GM12891 (cell line): ENCODE measurements around the gene DNAH17.

ENCODE experiments used
- DNase-seq: peaks from one replicate; pipeline ENCODE4 v3.0.0; 2011; ENCODE audit warnings: low spot score; ENCODE audit not compliant: insufficient read length
- FAIRE-seq: peaks from 2 replicates; lab custom pipeline; 2011; peaks lifted over from hg19 to GRCh38; lab: Jason Lieb, UNC
- PAX5 ChIP-seq: IDR thresholded peaks from 2 replicates; pipeline ENCODE4 v1.6.1; 2011; ENCODE audit warnings: low read length, moderate library complexity, mild to moderate bottlenecking; ENCODE audit not compliant: insufficient read depth, severe bottlenecking
- POLR2A ChIP-seq: IDR thresholded peaks from 2 replicates; pipeline ENCODE4 v1.6.1; 2011; ENCODE audit warnings: low read depth, low read length, control low read depth
- POLR2AphosphoS5 ChIP-seq: IDR thresholded peaks from 2 replicates; pipeline ENCODE4 v1.6.1; 2011; ENCODE audit warnings: low read depth, low read length, control low read depth
- POU2F2 ChIP-seq: IDR thresholded peaks from 2 replicates; pipeline ENCODE4 v1.6.1; 2011; ENCODE audit warnings: low read depth, mild to moderate bottlenecking, control low read depth, low read length, moderate library complexity
- SPI1 ChIP-seq: IDR thresholded peaks from 2 replicates; pipeline ENCODE4 v1.6.1; 2011; ENCODE audit warnings: low read depth, low read length, control low read depth
- TAF1 ChIP-seq: IDR thresholded peaks from 2 replicates; pipeline ENCODE4 v1.6.1; 2011; ENCODE audit warnings: low read depth, low read length, control low read depth

Gene DNAH17

DNA sequence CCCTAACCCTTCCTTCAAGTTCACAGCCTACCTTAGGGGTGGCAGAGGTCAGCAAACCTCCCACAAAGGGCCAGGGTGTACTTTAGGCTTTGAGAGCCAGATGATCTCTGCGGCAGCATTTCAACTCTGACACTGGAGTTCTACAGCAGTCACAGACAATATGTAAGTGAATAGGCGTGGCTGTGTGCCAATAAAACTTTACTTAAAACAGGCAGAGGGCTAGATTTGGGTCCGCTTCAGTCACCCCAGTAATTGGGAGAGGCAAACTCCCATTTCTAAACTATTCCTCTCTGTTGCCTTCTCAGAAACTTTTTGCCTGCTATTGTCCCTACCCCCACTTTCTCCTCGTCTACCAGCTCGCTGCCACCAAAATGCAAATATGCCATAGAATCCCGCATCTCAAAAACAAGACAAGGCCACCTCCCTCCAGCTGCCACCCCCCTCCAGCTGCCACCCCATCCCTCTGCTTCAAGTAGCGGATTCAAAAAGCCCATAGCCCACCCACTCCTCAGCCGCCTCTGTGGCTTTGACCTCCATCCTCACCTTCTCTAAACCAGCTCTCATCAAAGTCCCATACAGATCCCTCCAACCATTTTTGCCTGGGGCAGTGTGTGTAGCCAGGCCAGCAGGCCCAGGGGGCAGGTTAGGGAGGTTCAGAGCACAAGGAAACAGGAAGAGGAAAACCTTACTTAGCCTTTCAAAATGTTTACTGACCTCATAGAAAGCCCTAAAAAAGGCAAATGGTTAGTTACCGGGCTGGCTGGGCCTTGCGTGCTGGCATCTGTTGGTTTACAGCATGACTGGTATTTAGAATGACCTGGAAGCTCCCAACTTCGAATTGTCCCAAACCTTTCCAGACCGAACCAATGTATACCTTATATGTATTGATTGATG, 19.9 kb upstream of the DNAH17 start:
- no peak for TF ChIP-seq POLR2AphosphoS5
- TF ChIP-seq POU2F2: no peak
- no peak for TF ChIP-seq TAF1
- TF ChIP-seq POLR2A: no peak
- TF ChIP-seq PAX5: no peak
- no peak for TF ChIP-seq SPI1
- no peak for FAIRE-seq
- no peak for DNase-seq

DNA sequence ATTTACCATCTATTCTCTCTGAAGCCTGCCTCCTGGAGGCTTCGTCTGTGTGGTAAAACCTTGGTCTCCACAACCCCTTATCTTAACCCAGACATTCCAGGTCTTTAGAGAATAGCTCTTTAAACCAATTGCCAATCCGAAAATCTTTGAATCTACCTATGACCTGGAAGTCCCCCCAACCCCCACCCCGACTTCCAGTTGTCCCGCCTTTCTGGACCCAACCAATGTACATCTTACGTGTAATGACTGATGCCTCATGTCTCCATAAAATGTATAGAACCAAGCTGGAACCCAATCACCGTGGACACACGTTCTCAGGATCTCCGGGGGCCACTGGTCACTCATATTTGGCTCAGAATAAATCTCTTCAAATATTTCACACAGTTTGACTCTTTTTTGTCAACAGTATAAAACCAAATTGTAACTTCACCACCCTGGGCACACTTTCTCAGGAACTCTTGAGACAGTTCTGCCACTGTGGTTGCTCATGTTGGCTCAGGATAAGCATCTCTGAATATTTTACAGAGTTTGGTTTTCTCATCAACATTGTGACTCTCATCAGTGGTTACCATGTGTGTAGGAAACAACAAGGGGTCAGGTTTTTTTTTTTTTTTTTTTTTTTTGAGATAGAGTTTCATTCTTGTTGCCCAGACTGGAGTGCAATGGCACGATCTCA, 18.1 kb upstream of the DNAH17 start:
- DNase-seq: no peak
- no peak for FAIRE-seq
- no peak for TF ChIP-seq SPI1
- TF ChIP-seq PAX5: no peak
- no peak for TF ChIP-seq POLR2A
- TF ChIP-seq POU2F2: no peak
- TF ChIP-seq TAF1: no peak
- TF ChIP-seq POLR2AphosphoS5: no peak

DNA sequence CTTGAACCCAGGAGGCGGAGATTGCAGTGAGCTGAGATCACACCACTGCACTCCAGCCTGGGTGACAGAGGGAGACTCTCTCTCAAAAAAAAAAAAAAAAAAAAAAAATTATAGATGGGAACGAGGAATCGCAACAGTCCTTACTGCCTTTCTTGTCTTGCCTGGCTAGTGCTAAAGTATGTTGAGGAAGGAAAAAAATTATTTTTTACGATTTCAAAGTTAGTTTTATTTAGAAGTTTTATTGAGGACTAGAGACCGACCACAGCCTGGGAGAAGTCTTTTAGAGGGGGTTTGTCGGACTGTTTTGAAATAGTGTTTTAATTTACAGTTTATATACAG, 15.8 kb upstream of the DNAH17 start:
- DNase-seq (no peak), FAIRE-seq (no peak)
- TF ChIP-seq POLR2A (no peak), SPI1 (no peak), POLR2AphosphoS5 (no peak), TAF1 (no peak), POU2F2 (no peak)

DNA sequence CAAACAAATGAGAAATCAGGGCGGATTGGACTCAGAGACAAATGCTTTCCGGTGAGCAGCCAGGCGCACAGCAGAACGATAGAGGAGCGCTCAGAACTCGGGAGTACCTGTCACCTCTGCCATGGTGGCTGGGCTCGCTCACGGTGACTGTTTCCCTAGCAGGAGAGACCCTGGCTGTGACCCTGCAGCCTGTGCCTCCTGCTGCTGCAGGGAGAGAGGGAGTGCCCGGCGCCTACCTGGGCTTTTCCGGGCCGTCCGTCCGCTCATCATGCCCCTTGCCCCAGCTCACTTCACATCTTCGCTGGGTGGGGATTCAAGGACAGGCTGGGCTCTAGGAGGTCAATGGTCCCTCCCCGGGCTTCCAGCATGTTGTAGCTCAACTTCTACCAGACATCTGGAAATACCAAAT, 14.1 kb upstream of the DNAH17 start:
- no peak for FAIRE-seq
- DNase-seq: no peak

DNA sequence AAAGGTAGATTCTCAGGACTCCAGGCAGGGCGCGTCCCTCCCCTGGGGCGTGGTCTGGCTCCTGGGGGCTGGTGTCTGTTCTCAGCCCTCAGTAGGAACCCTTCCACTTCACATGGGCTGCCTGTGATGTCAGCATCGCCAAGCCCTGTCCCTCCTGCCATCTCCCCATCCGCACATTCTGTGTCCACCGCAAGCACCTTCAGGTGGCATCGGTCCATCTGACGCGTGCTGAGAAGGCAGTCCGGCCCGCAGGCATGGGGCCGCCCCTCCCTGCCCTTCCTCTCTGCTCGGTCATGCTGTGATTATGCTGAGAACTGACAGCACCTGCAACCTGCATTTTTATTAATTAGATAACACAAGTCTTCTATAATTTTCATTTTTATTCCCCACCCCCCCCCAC, 12.7 kb upstream of the DNAH17 start:
- no peak for TF ChIP-seq POU2F2
- no peak for TF ChIP-seq TAF1
- TF ChIP-seq PAX5: no peak
- no peak for TF ChIP-seq POLR2A
- no peak for TF ChIP-seq SPI1
- no peak for TF ChIP-seq POLR2AphosphoS5
- no peak for FAIRE-seq
- DNase-seq: no peak

More for the DNA sequence above, 14.1 kb upstream of the DNAH17 start:
- TF ChIP-seq TAF1 (no peak), SPI1 (no peak), POLR2AphosphoS5 (no peak), POLR2A (no peak), PAX5 (no peak), POU2F2 (no peak)

DNA sequence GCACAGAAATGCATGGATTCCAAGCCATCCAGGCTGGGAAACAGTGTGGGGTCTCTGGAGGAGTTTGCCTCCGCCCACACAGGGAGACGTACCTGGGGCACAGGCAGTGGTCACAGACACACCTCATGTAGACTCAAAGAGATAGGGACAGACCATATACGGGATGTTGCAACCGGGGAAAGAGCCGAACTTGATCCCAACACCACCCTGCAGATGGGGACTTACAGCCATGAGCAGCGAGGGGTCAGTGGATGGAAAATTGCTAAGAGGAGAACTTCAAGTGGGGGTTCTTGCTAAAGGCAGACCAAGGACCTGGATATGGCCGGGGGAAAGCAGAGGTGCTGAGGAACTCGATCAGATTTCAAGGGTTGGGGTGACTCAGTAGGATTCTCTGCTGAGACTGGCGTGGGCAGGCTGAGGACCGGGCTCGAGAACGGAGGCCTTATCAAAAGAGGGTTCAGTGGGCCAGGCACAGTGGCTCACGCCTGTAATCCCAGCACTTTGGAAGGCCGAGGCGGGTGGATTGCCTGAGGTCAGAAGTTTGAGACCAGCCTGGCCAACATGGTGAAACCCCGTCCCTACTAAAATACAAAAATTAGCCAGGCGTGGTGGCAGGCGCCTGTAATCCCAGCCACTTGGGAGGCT, 12.0 kb upstream of the DNAH17 start:
- TF ChIP-seq POU2F2 (no peak), POLR2AphosphoS5 (no peak), PAX5 (no peak), POLR2A (no peak), TAF1 (no peak), SPI1 (no peak)
- no peak for DNase-seq
- FAIRE-seq: no peak

DNA sequence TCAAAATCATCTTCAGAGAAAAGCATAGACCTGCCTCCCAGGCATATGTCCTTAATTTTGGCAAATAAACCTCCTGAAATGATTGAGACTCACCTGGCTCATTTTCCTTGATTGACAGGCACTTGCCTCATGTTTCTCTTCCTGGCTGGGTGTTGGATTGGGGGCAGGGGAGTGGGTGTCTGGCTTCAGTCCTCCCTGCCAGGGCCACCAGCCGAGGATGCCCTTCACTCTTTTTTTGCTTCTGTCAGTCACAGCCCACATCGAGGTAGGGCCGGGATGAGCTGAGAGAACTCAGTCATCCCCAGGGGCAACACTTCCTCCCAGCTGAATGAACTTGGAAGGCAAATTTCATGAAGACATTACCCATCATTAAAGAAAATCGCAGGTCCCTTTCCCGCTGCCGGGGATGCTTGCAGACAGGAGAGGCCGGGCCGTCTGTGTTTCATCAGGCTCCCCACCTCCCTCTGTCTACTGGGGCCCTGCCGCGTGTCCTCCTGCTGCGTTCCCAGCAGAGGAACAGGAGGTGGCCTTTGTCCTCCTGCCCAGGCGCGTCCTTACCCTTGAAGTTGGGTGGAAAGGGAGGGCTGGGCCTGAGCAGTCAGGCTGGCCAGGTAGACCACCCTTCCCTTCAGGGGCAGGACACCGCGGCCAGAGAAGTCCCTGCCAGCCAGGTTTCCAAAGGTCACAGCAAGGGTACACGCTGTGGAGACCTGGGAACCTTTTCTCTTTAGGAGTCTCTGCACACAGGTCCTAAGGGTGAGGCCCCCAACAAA, 11.2 kb upstream of the DNAH17 start:
- FAIRE-seq (no peak), DNase-seq (no peak)
- TF ChIP-seq SPI1 (no peak), POLR2A (no peak), PAX5 (no peak)

DNA sequence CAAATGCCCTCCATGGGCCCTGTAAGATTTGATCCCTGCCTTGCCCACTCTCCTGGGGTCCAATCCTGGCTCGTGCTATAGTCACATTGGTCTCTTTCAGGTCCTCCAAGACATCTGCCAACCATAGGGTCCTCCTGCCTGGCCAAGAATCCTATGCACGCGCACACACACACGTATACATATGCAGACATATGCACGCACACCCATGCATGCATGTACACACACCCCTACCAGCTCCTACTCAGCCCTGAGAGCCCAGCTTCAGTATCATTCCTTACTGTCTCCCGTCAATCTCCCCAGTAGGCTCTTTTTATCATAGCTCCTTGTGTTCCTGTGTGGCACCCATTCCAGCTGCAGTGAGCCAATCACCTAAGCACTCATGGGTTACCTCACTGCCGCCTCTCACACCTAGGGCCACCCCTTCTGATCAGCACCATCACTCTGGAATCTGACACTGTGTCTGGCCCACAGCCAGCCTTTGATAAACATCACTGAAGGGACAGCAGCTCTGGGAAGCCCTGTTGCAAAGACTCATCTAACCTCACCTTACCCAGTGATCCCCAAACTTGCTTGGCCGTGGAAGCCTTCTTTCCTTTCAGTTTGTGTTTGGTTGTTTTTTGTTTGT, 7.9 kb upstream of the DNAH17 start:
- no peak for DNase-seq
- TF ChIP-seq TAF1 (no peak), PAX5 (no peak), POLR2AphosphoS5 (no peak)
- FAIRE-seq: no peak

DNA sequence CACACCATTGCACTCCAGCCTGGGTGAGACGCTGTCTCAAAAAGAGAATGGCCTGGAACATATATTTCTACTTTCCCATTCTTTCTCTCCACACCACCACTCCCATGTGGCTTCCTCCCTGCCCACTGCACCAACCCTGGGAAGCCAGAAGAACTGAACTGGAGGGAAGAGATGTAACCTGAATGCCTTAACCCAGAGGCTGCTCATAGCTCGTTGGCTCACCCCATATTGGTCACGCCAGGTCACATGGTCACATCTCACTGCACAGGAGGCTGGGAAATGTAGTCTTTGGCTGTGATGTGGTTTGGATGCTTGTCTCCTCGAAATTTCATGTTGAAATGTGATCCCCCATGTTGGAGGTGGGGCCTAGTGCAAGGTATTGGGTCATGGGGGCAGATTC, 5.9 kb upstream of the DNAH17 start:
- no peak for DNase-seq

More for the DNA sequence above, 5.9 kb upstream of the DNAH17 start:
- FAIRE-seq: peak; percentile 16
- TF ChIP-seq POLR2A (no peak), POLR2AphosphoS5 (no peak), SPI1 (no peak), POU2F2 (no peak), PAX5 (no peak), TAF1 (no peak)
